Measurements from ENCODE around the gene PHIP.

DNA sequence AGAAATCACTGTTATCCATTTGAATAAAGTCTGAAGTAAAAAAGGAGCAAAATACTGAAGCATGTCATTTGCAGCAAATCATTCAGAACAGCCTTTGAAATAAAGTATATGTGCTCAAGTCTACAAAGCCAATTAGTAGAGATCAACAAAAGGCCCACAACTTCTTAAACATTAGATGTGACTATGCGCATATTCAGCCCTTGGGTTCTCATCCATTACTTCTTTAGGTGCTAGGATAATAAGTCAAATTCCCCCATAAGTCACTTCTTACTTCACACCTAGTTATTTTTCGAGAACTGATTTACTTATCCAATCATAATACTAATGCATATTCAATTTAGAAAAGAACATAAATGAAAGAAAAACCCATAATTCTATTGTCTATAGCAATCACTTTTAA is 31.0 kb downstream of the PHIP start:
- no peak for TF ChIP-seq POLR2A (IDR thresholded peaks at IDR 0.05)
- TF ChIP-seq, protein P1, sequence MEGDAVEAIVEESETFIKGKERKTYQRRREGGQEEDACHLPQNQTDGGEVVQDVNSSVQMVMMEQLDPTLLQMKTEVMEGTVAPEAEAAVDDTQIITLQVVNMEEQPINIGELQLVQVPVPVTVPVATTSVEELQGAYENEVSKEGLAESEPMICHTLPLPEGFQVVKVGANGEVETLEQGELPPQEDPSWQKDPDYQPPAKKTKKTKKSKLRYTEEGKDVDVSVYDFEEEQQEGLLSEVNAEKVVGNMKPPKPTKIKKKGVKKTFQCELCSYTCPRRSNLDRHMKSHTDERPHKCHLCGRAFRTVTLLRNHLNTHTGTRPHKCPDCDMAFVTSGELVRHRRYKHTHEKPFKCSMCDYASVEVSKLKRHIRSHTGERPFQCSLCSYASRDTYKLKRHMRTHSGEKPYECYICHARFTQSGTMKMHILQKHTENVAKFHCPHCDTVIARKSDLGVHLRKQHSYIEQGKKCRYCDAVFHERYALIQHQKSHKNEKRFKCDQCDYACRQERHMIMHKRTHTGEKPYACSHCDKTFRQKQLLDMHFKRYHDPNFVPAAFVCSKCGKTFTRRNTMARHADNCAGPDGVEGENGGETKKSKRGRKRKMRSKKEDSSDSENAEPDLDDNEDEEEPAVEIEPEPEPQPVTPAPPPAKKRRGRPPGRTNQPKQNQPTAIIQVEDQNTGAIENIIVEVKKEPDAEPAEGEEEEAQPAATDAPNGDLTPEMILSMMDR (IDR thresholded peaks at IDR 0.05): no peak

All from Peyer's patch (tissue), 4 donors.